HEK293 (cell line): ENCODE results near the gene GUK1.

ENCODE experiments used
- BCL6B ChIP-seq: fragments of 450-650 bp; formaldehyde crosslinking; IDR thresholded peaks from 2 replicates; pipeline ENCODE4 v1.5.1; 2017; ENCODE audit warnings: missing biosample characterization, missing genetic modification characterization
- CTCF ChIP-seq: fragments of 450-650 bp; formaldehyde crosslinking; IDR thresholded peaks from 2 replicates; pipeline ENCODE4 v1.5.1; 2016; ENCODE audit warnings: missing biosample characterization, missing genetic modification characterization
- YY2 ChIP-seq: fragments of 450-650 bp; formaldehyde crosslinking; IDR thresholded peaks from 2 replicates; pipeline ENCODE4 v1.5.1; 2016; ENCODE audit warnings: missing biosample characterization, missing genetic modification characterization
- ZBTB11 ChIP-seq: fragments of 450-650 bp; formaldehyde crosslinking; conservative IDR thresholded peaks from 2 replicates; pipeline ENCODE4 v1.5.1; 2016; ENCODE audit warnings: low read depth, missing biosample characterization, missing genetic modification characterization
- ZBTB20 ChIP-seq: fragments of 450-650 bp; formaldehyde crosslinking; IDR thresholded peaks from 2 replicates; pipeline ENCODE4 v1.5.1; 2016; ENCODE audit warnings: missing biosample characterization, missing genetic modification characterization
- ZFP69B ChIP-seq: fragments of 450-650 bp; formaldehyde crosslinking; IDR thresholded peaks from 2 replicates; pipeline ENCODE4 v1.5.1; 2016; ENCODE audit warnings: missing biosample characterization, missing genetic modification characterization
- ZNF114 ChIP-seq: fragments of 450-650 bp; formaldehyde crosslinking; IDR thresholded peaks from 2 replicates; pipeline ENCODE4 v1.5.0; 2017; ENCODE audit warnings: missing biosample characterization, missing genetic modification characterization
- ZNF148 ChIP-seq: fragments of 450-650 bp; formaldehyde crosslinking; IDR thresholded peaks from 2 replicates; pipeline ENCODE4 v1.5.0; 2017; ENCODE audit warnings: missing biosample characterization, missing genetic modification characterization, borderline replicate concordance
- ZNF155 ChIP-seq: fragments of 450-650 bp; formaldehyde crosslinking; IDR thresholded peaks from 2 replicates; pipeline ENCODE4 v1.5.1; 2016; ENCODE audit warnings: missing biosample characterization, missing genetic modification characterization
- ZNF18 ChIP-seq: fragments of 450-650 bp; formaldehyde crosslinking; IDR thresholded peaks from 2 replicates; pipeline ENCODE4 v1.5.1; 2016; ENCODE audit warnings: missing biosample characterization, missing genetic modification characterization
- ZNF2 ChIP-seq: fragments of 450-650 bp; formaldehyde crosslinking; IDR thresholded peaks from 2 replicates; pipeline ENCODE4 v1.5.1; 2016; ENCODE audit warnings: missing biosample characterization, missing genetic modification characterization
- ZNF202 ChIP-seq: fragments of 450-650 bp; formaldehyde crosslinking; IDR thresholded peaks from 2 replicates; pipeline ENCODE4 v1.5.1; 2016; ENCODE audit warnings: missing biosample characterization, missing genetic modification characterization, borderline replicate concordance
- ZNF23 ChIP-seq: fragments of 450-650 bp; formaldehyde crosslinking; IDR thresholded peaks from 2 replicates; pipeline ENCODE4 v1.5.1; 2016; ENCODE audit warnings: missing biosample characterization, missing genetic modification characterization, borderline replicate concordance
- ZNF311 ChIP-seq: fragments of 450-650 bp; formaldehyde crosslinking; IDR thresholded peaks from 2 replicates; pipeline ENCODE4 v1.5.1; 2017; ENCODE audit warnings: missing biosample characterization, missing genetic modification characterization, borderline replicate concordance
- ZNF366 ChIP-seq: fragments of 450-650 bp; formaldehyde crosslinking; conservative IDR thresholded peaks from 2 replicates; pipeline ENCODE4 v1.5.1; 2016; ENCODE audit warnings: missing biosample characterization, missing genetic modification characterization
- ZNF404 ChIP-seq: fragments of 450-650 bp; formaldehyde crosslinking; IDR thresholded peaks from 2 replicates; pipeline ENCODE4 v1.5.1; 2017; ENCODE audit warnings: missing biosample characterization, missing genetic modification characterization
- ZNF571 ChIP-seq: fragments of 450-650 bp; formaldehyde crosslinking; IDR thresholded peaks from 2 replicates; pipeline ENCODE4 v1.5.0; 2017; ENCODE audit warnings: missing biosample characterization, missing genetic modification characterization
- ZNF596 ChIP-seq: fragments of 450-650 bp; IDR thresholded peaks from 2 replicates; pipeline ENCODE4 v1.5.0; 2018; ENCODE audit warnings: missing biosample characterization, mild to moderate bottlenecking, missing genetic modification characterization, moderate library complexity
- ZNF639 ChIP-seq: fragments of 450-650 bp; formaldehyde crosslinking; IDR thresholded peaks from 2 replicates; pipeline ENCODE4 v1.5.1; 2016; ENCODE audit warnings: missing biosample characterization, missing genetic modification characterization
- ZNF692 ChIP-seq: fragments of 450-650 bp; formaldehyde crosslinking; IDR thresholded peaks from 2 replicates; pipeline ENCODE4 v1.5.1; 2016; ENCODE audit warnings: missing biosample characterization, missing genetic modification characterization
- ZSCAN4 ChIP-seq: fragments of 450-650 bp; formaldehyde crosslinking; IDR thresholded peaks from 2 replicates; pipeline ENCODE4 v1.5.1; 2017; ENCODE audit warnings: missing biosample characterization, missing genetic modification characterization

The GUK1 gene

GRCh38 chr1:228139931-228140723 is at the start of gene GUK1 (continued):
- TF ChIP-seq ZNF18, result peak; percentile 98
- TF ChIP-seq ZNF639, result no peak
- no peak for TF ChIP-seq ZNF114
- no peak for TF ChIP-seq ZNF404
- no peak for TF ChIP-seq ZNF155 (tag by site-specific recombination)
- no peak for TF ChIP-seq BCL6B (tag by site-specific recombination)
- no peak for TF ChIP-seq ZNF148
- TF ChIP-seq ZNF571 (tag by site-specific recombination), result no peak
- no peak; the same call in 1 of the 2 replicates for TF ChIP-seq ZSCAN4 (tag by site-specific recombination)
- TF ChIP-seq ZNF366 (tag by site-specific recombination), result 0 out of 2 replicates have a peak, but pooled peaks have one; percentile 34
- no peak for TF ChIP-seq ZNF202 (tag by site-specific recombination)
- TF ChIP-seq ZFP69B (tag by site-specific recombination), result peak; percentile 99
- peak; percentile 100 for TF ChIP-seq CTCF (tag by site-specific recombination)
- peak; percentile 98 for TF ChIP-seq ZBTB20 (tag by site-specific recombination)
- TF ChIP-seq ZNF2 (tag by site-specific recombination), result peak; percentile 32
- TF ChIP-seq ZNF23 (tag by site-specific recombination), result no peak
- peak; percentile 93 for TF ChIP-seq ZBTB11 (tag by site-specific recombination)
- TF ChIP-seq ZNF692 (tag by site-specific recombination), result peak; percentile 99
- 0 out of 2 replicates have a peak, but pooled peaks have one; percentile 12 for TF ChIP-seq YY2
- no peak for TF ChIP-seq ZNF596 (tag by site-specific recombination)
- TF ChIP-seq ZNF311 (tag by site-specific recombination), result no peak
